Measurements from ENCODE around the gene PRDM10. TPM values are rescaled to one million over a fixed set of nuclear protein-coding genes. Genes with fewer than 3 reads are reported as not detected.
A peak's percentile ranks its signal among the peaks of the same experiment; 100 is the strongest.

PRDM10 gene
- total RNA-seq, 6 donors from 2014 or later: 6.8 to 13.9 (median 12.7) TPM

DNA sequence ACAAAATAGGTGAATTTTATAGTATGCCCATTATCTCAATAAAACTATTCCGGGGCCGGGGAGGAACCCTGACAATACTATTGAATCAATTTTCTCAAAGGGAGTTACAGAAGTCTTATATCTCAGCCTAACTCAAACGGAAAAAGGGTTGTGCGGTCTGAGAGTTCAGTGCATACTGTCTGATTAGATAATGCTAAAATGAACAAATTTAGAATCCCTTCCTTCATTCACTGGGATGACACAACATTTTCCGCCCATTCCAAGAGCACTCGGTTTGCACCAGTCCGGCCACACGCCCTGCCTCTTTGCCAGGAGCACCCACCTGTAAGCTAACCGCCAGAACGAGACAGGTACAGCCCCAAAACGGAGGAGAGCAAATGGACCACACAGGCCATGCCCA lies 57.3 kb downstream of the PRDM10 start:
- DNase-seq (no peak), ATAC-seq (ENCODE audit: low FRiP score in 2 of 2) (no peak)
- Histone ChIP-seq H3K4me3 (no peak overlapping the region), H3K9me3 (no peaks in the 10 kb centered on the region), H3K27ac (no peak overlapping the region), H3K4me1 (peaks cover 0 to 9% (median 1%) of the 10 kb centered on the region in 4 donors), H3K27me3 (no peaks in the 10 kb centered on the region), H3K36me3 (peaks cover 0 to 18% (median 11%) of the 10 kb centered on the region in 4 donors)
- 95 to 97% methylated on average over 11 of the region's 11 CpGs for WGBS, 2 donors
- TF ChIP-seq CTCF (IDR thresholded peaks at IDR 0.05) (no peak), EP300 (IDR thresholded peaks at IDR 0.05) (no peak), POLR2A (IDR thresholded peaks at IDR 0.05) (no peak), POLR2AphosphoS5 (IDR thresholded peaks at IDR 0.05) (no peak)

DNA sequence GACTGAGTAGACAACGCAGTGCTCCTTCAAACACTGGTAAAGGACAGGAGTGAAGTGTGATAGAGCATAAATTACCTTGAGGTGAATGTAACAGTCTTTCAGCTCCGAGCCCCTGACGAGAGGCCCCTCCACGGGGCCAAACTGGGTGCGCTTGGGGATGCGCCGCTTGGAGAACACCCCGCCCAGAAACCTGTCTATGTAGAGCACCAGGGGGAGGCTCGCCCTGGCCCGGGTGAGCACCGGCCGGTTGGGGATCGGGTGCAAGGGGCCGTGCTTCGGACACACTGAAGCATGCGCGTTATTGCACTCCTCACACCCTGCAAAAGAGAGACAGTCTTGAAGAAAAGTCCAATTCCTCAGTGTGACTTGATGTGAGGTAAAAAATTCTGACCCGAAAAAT lies 57.9 kb downstream of the PRDM10 start:
- no peaks in the 10 kb centered on the region for H3K9me3 ChIP-seq
- TF ChIP-seq EP300 (IDR thresholded peaks at IDR 0.05) (no peak), CTCF (IDR thresholded peaks at IDR 0.05) (no peak), POLR2AphosphoS5 (IDR thresholded peaks at IDR 0.05) (no peak), POLR2A (IDR thresholded peaks at IDR 0.05) (no peak)
- DNase-seq (peak in 1 of 2 donors; percentile 55), ATAC-seq (ENCODE audit: low FRiP score in 2 of 2) (no peak)
- H3K4me1 ChIP-seq: peaks cover 0 to 3% (median 0%) of the 10 kb centered on the region in 4 donors
- H3K27me3 ChIP-seq: no peaks in the 10 kb centered on the region
- peaks cover 0 to 18% (median 11%) of the 10 kb centered on the region in 4 donors for H3K36me3 ChIP-seq
- H3K27ac ChIP-seq: no peak overlapping the region
- WGBS, 2 donors: 95 to 96% methylated on average over 17 to 18 of the region's 18 CpGs
- H3K4me3 ChIP-seq: no peak overlapping the region

- Histone ChIP-seq H3K27me3 (no peaks in the 10 kb centered on the region), H3K9me3 (no peaks in the 10 kb centered on the region), H3K4me1 (no peaks in the 10 kb centered on the region), H3K27ac (no peak overlapping the region), H3K4me3 (no peak overlapping the region), H3K36me3 (peaks cover 0 to 21% (median 11%) of the 10 kb centered on the region in 4 donors)
- no peak for ATAC-seq (ENCODE audit: low FRiP score in 2 of 2)
- DNase-seq: no peak
- TF ChIP-seq POLR2AphosphoS5 (IDR thresholded peaks at IDR 0.05): no peak
- TF ChIP-seq POLR2A (IDR thresholded peaks at IDR 0.05): no peak
- no peak for TF ChIP-seq EP300 (IDR thresholded peaks at IDR 0.05)
- TF ChIP-seq CTCF (IDR thresholded peaks at IDR 0.05): no peak
Measured at GRCh38 chr11:129943036-129943435, 59.6 kb downstream of the PRDM10 start.

GRCh38 chr11:129939510-129939909 lies 63.1 kb downstream of the PRDM10 start:
- Histone ChIP-seq H3K4me1 (no peaks in the 10 kb centered on the region), H3K27me3 (no peaks in the 10 kb centered on the region), H3K9me3 (no peaks in the 10 kb centered on the region), H3K4me3 (no peak overlapping the region), H3K27ac (no peak overlapping the region), H3K36me3 (peaks cover 0 to 12% (median 3%) of the 10 kb centered on the region in 4 donors)
- TF ChIP-seq CTCF (IDR thresholded peaks at IDR 0.05) (no peak), EP300 (IDR thresholded peaks at IDR 0.05) (no peak), POLR2A (IDR thresholded peaks at IDR 0.05) (no peak), POLR2AphosphoS5 (IDR thresholded peaks at IDR 0.05) (no peak)
- ATAC-seq (ENCODE audit: low FRiP score in 2 of 2) (no peak), DNase-seq (no peak)
- WGBS, 2 donors: 85 to 91% methylated on average over 4 of the region's 4 CpGs

DNA sequence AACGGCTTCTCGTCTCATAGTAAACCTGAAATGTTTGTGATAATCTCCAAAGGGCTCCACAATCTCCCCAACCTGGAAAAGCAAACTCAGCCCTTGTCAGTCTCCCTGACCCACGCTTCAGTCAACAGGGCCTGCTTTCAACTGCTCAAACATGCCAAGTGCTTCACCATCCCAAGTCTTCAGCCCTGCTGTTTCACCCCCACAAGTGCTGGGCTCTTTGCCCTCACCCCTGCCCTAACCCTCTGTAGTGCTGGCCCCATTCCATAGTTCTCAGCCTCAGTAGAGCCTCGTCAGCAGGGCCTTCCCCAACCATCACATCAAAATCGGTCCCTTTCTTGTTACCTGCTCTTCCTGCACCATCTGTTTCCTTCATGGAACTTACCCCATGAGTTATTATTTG lies 63.9 kb downstream of the PRDM10 start:
- H3K4me1 ChIP-seq: no peaks in the 10 kb centered on the region
- TF ChIP-seq POLR2A (IDR thresholded peaks at IDR 0.05): no peak
- TF ChIP-seq POLR2AphosphoS5 (IDR thresholded peaks at IDR 0.05): no peak
- TF ChIP-seq EP300 (IDR thresholded peaks at IDR 0.05): no peak
- no peak for TF ChIP-seq CTCF (IDR thresholded peaks at IDR 0.05)
- H3K9me3 ChIP-seq: no peaks in the 10 kb centered on the region
- ATAC-seq (ENCODE audit: low FRiP score in 2 of 2) (no peak), DNase-seq (no peak)
- peaks cover 0 to 16% (median 2%) of the 10 kb centered on the region in 4 donors for H3K36me3 ChIP-seq
- H3K4me3 ChIP-seq: no peak overlapping the region
- 54 to 76% methylated on average over 5 of the region's 5 CpGs for WGBS, 2 donors
- H3K27ac ChIP-seq: no peak overlapping the region
- no peaks in the 10 kb centered on the region for H3K27me3 ChIP-seq
